Measurements from ENCODE around the gene BMP8A. TPM values are rescaled to one million over a fixed set of nuclear protein-coding genes. Genes with fewer than 3 reads are reported as not detected.
"Not testable (repeated sequence)": the region's sequence is repeated elsewhere in the genome, so short reads cannot be mapped to it uniquely, and the experiment has no call there.

The BMP8A gene
- total RNA-seq, 2 experiments from 2014 or later, result 0.16 TPM; not detected in 1

DNA sequence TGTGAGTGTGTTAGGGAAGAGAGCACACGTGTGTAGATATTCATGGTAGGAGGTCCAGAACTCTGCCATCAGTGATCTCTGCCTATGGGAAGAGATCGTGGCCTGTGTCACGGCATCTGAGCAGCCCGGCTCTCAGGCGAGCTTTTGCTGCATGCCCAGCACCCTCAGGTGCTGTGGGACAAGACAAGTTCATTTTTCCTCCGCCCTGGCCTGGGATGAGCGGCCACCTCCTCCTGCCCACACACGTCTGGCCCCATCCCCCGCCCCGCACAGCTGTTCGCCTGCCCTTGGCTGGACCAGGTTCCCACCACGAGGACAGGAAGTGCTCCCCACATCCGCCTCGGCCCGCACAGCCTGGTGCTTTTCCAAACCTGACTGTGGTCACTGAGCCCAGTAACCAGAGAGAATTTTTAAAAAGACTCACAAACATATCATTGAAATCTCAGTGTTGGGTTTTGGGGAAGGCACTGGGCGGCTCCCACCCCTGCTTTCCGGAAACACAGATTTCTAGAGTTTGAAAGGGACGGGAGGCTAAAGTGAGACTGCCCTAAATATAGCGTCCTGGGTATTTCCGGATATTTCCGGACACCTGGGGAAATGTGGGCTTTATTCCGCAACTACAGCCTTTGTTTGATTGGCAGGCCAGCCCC lies 18.0 kb downstream of the BMP8A start:
- H3K4me1 Mint-ChIP-seq, result peaks cover 9% of the 10 kb centered on the region
- H3K36me3 Mint-ChIP-seq (ENCODE audit: low read depth), result no peaks in the 10 kb centered on the region
- peaks cover 7% of the 10 kb centered on the region for H3K27me3 Mint-ChIP-seq

DNA sequence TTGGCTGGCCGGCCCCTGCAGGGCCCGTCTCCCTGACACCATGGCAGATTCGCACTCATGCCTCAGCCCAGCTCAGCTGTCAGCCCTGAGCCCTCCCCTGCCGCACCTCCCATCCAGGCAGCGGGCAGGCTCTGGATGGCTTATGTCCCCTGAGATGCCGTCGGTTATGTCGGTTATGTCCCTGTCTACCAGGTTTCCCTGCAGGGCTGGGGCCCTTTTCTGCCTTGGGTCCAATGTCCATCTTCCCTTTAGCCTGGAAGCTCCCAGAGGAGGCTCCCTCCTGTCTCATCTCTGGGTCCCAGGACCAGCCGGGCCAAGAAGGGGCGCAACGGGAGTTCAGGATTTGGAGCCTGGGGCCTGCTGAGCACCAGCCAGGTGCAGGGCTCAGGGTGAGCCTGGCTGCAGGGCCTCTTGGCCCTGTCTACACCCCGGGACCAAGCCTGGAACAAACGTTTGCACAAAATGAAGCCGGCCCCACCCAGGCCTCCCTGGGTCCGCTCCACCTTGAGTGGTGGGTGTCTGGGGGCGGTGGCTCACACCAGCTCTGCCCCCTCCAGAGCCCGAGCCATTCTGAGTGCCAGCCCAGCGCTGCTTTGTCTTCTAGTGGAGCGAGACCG lies 19.2 kb downstream of the BMP8A start:
- ATAC-seq; intact Hi-C loops (cut with DNase I, micrococcal nuclease); POLR2A ChIA-PET; DNase-seq; H3K9me3 Mint-ChIP-seq (ENCODE audit: low read depth); H3K27me3 Mint-ChIP-seq; H3K4me3 Mint-ChIP-seq; H3K27ac Mint-ChIP-seq; H3K36me3 Mint-ChIP-seq (ENCODE audit: low read depth); H3K4me1 Mint-ChIP-seq: not testable (repeated sequence)
- CTCF ChIA-PET, result interaction anchor here (0.7 kb wide), 1 partner anchor 100 kb away, joined by 3 read pairs; no protein-coding TSS in a partner anchor

More for the DNA sequence above, 18.0 kb downstream of the BMP8A start:
- ATAC-seq, result peak; percentile 23
- POLR2A ChIA-PET, result no interaction called here
- intact Hi-C loops (cut with DNase I, micrococcal nuclease), result no loop called here
- H3K9me3 Mint-ChIP-seq (ENCODE audit: low read depth), result no peaks in the 10 kb centered on the region
- H3K4me3 Mint-ChIP-seq, result no peak overlapping the region
- DNase-seq, result peak; percentile 43
- H3K27ac Mint-ChIP-seq, result peak overlapping the region; percentile 55
- CTCF ChIA-PET, result interaction anchor here (0.6 to 1.1 kb wide), 4 partner anchors 19 to 155 kb away, joined by 3 to 4 read pairs (median 4); no protein-coding TSS in a partner anchor

GRCh38 chr1:39511477-39511876 lies 20.0 kb downstream of the BMP8A start:
- H3K9me3 Mint-ChIP-seq (ENCODE audit: low read depth); H3K36me3 Mint-ChIP-seq (ENCODE audit: low read depth); CTCF ChIA-PET; intact Hi-C loops (cut with DNase I, micrococcal nuclease); H3K4me1 Mint-ChIP-seq; DNase-seq; H3K27ac Mint-ChIP-seq; ATAC-seq; H3K27me3 Mint-ChIP-seq; H3K4me3 Mint-ChIP-seq; POLR2A ChIA-PET: not testable (repeated sequence)

DNA sequence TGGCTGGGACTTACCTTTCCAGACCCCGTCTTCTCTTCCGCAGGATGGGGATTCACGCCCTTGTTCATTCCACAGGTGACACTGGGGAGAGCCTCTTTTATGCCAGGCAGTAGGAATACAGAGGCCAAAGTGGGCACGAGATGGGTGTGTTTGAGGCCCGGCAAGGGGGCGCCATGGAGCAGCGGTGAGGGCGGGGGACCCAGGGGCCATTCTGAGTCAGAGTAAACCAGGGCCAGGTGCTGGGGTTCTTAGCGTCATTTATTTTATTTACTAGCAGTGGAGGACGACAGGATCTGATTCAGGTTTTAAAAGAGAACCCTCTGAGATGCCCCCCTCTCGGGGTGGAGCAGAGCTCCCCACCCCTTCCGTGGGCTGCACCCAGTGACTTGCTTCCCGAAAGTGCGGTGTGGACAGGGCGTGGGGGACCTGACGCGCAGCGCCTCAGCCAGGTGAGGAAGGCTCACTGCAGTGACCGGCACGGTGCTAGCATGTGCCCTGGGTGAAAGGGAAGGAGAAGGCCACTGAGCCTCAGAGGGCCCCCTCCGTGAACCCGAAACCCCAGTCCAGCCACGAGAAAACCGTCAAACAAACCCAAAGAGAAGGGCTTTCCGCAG lies 20.9 kb downstream of the BMP8A start:
- ATAC-seq, result peak; percentile 59
- H3K9me3 Mint-ChIP-seq (ENCODE audit: low read depth); H3K27ac Mint-ChIP-seq; CTCF ChIA-PET; H3K4me3 Mint-ChIP-seq; H3K27me3 Mint-ChIP-seq; POLR2A ChIA-PET; H3K4me1 Mint-ChIP-seq; DNase-seq; intact Hi-C loops (cut with DNase I, micrococcal nuclease); H3K36me3 Mint-ChIP-seq (ENCODE audit: low read depth): not testable (repeated sequence)

DNA sequence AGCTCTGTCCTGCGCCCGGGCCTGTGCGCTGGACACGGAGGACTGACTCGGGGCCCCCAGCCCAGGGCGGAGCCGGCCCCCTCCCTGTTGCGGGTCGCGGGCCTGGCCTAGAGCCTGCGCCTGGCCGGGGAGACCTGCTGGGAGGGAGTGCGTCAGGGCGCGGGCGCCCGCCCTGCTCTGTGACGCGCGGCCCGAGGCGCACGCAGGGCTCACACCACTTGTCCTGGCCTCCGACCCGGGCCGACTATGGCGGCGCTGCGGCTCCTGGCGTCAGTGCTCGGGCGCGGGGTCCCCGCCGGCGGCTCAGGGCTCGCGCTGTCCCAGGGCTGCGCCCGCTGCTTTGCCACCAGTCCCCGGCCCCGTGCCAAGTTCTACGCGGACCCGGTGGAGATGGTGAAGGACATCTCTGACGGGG lies 23.3 kb downstream of the BMP8A start:
- H3K9me3 Mint-ChIP-seq (ENCODE audit: low read depth); H3K36me3 Mint-ChIP-seq (ENCODE audit: low read depth); intact Hi-C loops (cut with DNase I, micrococcal nuclease); POLR2A ChIA-PET; H3K4me3 Mint-ChIP-seq; H3K27ac Mint-ChIP-seq; H3K4me1 Mint-ChIP-seq; CTCF ChIA-PET; H3K27me3 Mint-ChIP-seq: not testable (repeated sequence)
- ATAC-seq (peak; percentile 59), DNase-seq (peak; percentile 22)

DNA sequence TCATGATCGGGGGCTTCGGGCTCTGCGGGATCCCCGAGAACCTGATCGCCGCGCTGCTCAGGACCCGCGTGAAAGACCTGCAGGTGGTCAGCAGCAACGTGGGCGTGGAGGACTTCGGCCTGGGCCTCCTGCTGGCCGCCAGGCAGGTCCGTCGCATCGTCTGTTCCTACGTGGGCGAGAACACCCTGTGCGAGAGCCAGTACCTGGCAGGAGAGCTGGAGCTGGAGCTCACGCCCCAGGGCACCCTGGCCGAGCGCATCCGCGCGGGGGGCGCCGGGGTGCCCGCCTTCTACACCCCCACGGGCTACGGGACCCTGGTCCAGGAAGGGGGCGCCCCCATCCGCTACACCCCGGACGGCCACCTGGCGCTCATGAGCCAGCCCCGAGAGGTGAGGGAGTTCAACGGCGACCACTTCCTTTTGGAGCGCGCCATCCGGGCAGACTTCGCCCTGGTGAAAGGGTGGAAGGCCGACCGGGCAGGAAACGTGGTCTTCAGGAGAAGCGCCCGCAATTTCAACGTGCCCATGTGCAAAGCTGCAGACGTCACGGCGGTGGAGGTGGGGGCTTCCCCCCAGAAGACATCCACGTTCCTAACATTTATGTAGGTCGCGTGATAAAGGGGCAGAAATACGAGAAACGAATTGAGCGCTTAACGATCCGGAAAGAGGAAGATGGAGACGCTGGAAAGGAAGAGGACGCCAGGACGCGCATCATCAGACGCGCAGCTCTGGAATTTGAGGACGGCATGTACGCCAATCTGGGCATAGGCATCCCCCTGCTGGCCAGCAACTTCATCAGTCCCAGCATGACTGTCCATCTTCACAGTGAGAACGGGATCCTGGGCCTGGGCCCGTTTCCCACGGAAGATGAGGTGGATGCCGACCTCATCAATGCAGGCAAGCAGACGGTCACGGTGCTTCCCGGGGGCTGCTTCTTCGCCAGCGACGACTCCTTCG lies 24.0 kb downstream of the BMP8A start:
- H3K4me3 Mint-ChIP-seq, result peak overlapping the region; percentile 52
- H3K27ac Mint-ChIP-seq; H3K4me1 Mint-ChIP-seq; POLR2A ChIA-PET; H3K36me3 Mint-ChIP-seq (ENCODE audit: low read depth); H3K27me3 Mint-ChIP-seq; CTCF ChIA-PET; H3K9me3 Mint-ChIP-seq (ENCODE audit: low read depth); intact Hi-C loops (cut with DNase I, micrococcal nuclease): not testable (repeated sequence)
- DNase-seq (peak; percentile 59), ATAC-seq (peak; percentile 28)

GRCh38 chr1:39516841-39517240 lies 25.4 kb downstream of the BMP8A start:
- ATAC-seq; CTCF ChIA-PET; H3K27me3 Mint-ChIP-seq; H3K4me1 Mint-ChIP-seq; H3K27ac Mint-ChIP-seq; H3K4me3 Mint-ChIP-seq; intact Hi-C loops (cut with DNase I, micrococcal nuclease); POLR2A ChIA-PET; H3K36me3 Mint-ChIP-seq (ENCODE audit: low read depth); DNase-seq; H3K9me3 Mint-ChIP-seq (ENCODE audit: low read depth): not testable (repeated sequence)

DNA sequence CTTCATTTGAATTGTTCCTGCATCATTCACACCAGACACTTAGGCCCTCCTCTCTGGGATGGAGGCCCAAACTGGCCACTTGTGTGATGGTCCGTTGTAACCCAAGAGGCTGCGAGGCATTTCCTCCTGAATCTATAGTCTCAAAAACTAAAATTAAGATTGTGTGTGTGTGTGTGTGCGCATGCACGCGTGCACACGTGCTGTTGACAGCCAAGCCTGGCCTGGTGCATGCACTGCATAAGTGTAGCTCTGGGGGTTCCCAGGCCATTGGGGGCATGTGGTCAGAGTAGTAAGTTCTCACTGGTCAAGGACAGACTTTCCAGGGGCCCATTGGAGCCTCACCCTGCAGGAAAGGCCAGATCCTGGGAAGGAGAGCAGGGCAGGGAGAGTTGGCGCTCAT lies 26.5 kb downstream of the BMP8A start:
- H3K36me3 Mint-ChIP-seq (ENCODE audit: low read depth); CTCF ChIA-PET; H3K27ac Mint-ChIP-seq; H3K4me1 Mint-ChIP-seq; H3K27me3 Mint-ChIP-seq; ATAC-seq; H3K4me3 Mint-ChIP-seq; intact Hi-C loops (cut with DNase I, micrococcal nuclease); DNase-seq; POLR2A ChIA-PET; H3K9me3 Mint-ChIP-seq (ENCODE audit: low read depth): not testable (repeated sequence)

DNA sequence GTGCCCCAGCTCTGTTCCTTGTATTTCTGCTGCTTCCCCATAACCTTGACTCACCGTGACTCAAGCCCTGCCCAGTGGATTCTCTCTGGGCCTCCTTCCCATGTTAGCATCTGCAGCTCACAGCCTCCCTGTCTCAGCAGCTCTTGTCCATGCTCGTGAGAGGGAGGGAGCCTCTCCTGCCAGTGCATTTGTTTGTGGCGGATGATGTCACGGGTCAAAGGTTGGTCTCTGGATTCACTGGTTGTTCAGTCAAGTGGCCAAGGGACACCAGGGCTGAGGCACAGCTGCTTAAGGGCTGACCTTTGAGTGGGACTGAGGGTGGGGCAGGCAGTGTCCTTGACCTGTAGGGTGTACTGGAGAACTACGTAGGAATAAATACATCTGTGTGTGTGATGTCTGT lies 27.9 kb downstream of the BMP8A start:
- H3K36me3 Mint-ChIP-seq (ENCODE audit: low read depth); POLR2A ChIA-PET; H3K4me1 Mint-ChIP-seq; H3K27me3 Mint-ChIP-seq; CTCF ChIA-PET; intact Hi-C loops (cut with DNase I, micrococcal nuclease); H3K9me3 Mint-ChIP-seq (ENCODE audit: low read depth); DNase-seq; ATAC-seq; H3K4me3 Mint-ChIP-seq; H3K27ac Mint-ChIP-seq: not testable (repeated sequence)

DNA sequence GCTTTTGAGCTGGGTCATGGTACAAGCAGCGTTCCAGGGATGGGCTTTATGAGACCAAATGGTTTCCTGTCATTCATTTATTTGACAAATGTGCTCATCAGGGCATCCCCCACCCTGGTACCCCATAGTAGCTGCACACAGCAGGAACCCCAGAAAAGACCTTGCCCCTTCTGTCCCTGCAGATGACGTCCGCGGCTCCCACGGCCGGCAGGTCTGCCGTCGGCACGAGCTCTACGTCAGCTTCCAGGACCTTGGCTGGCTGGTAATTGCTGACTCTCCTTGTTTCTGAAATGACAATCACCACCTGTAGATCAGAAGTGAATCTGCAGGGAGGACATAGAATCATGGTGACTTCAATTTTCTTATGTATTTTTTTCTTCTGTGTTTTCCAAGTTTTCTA lies 30.8 kb downstream of the BMP8A start:
- CTCF ChIA-PET; H3K9me3 Mint-ChIP-seq (ENCODE audit: low read depth); intact Hi-C loops (cut with DNase I, micrococcal nuclease); H3K27ac Mint-ChIP-seq; H3K4me1 Mint-ChIP-seq; DNase-seq; H3K4me3 Mint-ChIP-seq; ATAC-seq; H3K27me3 Mint-ChIP-seq; H3K36me3 Mint-ChIP-seq (ENCODE audit: low read depth); POLR2A ChIA-PET: not testable (repeated sequence)

DNA sequence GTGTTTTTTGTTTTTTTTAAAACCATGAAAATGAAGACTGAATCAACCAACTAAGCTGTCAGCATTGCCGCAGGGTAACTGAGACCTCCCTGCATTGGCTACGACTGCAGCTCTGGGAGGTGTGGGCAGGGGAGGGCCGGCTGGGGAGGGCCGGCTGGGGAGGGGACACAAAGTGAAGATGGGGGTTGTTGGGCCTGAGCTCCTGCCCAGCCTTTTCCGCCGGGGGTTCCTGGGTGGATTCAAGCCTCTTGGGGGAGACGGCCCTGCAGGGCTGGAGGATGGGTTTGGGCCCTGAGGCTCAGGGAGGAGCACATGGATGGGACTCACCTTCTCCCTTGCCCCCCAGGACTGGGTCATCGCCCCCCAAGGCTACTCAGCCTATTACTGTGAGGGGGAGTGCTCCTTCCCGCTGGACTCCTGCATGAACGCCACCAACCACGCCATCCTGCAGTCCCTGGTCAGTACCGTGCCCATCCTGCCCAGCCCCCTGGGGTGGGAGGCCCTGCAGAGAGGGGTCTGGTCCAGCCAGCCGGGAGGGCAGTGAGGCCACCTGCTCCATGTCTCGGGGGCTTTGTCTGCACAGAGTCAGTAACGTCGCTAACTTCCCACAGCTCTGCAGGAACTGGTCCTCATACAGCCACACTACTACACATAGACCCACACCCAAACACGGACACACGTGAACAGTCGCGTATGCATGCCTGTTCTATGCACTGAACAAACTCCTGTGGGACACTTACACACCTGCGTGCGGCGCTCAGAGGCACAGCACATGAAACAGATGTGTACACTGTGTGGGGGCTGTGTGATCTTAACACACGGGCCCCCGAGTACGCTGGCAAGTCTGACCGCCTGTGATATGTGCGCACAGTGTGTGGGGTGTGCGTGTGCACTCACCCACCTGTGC lies 31.5 kb downstream of the BMP8A start:
- H3K4me1 Mint-ChIP-seq, result peaks cover 2% of the 10 kb centered on the region
- intact Hi-C loops (cut with DNase I, micrococcal nuclease), result no loop called here
- H3K4me3 Mint-ChIP-seq, result no peak overlapping the region
- H3K27ac Mint-ChIP-seq, result no peak overlapping the region
- ChIA-PET POLR2A (no interaction called here), CTCF (no interaction called here)
- DNase-seq (no peak), ATAC-seq (no peak)
- H3K36me3 Mint-ChIP-seq (ENCODE audit: low read depth), result peaks cover 6% of the 10 kb centered on the region
- no peaks in the 10 kb centered on the region for H3K27me3 Mint-ChIP-seq
- H3K9me3 Mint-ChIP-seq (ENCODE audit: low read depth), result no peaks in the 10 kb centered on the region
